Progenitor cell of endocrine pancreas (in vitro differentiated cells): ENCODE data around the gene PSEN2. TPM values are rescaled to one million over a fixed set of nuclear protein-coding genes. Genes with fewer than 3 reads are reported as not detected.

Experiments used
- DNase-seq: peaks from one replicate; pipeline ENCODE4 v3.0.0; 2021; ENCODE audit warnings: low spot score; ENCODE audit not compliant: unreplicated experiment
- H3K27ac Mint-ChIP-seq: 2 replicates; pipeline ENCODE4 v1.8.0; 2021; ENCODE audit warnings: mild to moderate bottlenecking, moderate library complexity, mixed read lengths
- H3K27me3 Mint-ChIP-seq: 2 replicates; pipeline ENCODE4 v1.8.0; 2021; ENCODE audit warnings: mixed read lengths
- H3K36me3 Mint-ChIP-seq: 2 replicates; pipeline ENCODE4 v1.8.0; 2022; ENCODE audit warnings: mixed read lengths; ENCODE audit not compliant: insufficient read depth
- H3K4me1 Mint-ChIP-seq: 2 replicates; pipeline ENCODE4 v1.8.0; 2021; ENCODE audit warnings: low read depth, mixed read lengths
- H3K4me3 Mint-ChIP-seq: 2 replicates; pipeline ENCODE4 v1.8.0; 2021; ENCODE audit warnings: low read depth, mild to moderate bottlenecking, moderate library complexity, mixed read lengths
- H3K9me3 Mint-ChIP-seq: 2 replicates; pipeline ENCODE4 v1.8.0; 2021; ENCODE audit warnings: low read depth, mixed read lengths
- CTCF ChIP-seq: fragments of 200-600 bp; sonication (generic); IDR thresholded peaks from one replicate; pipeline ENCODE4 v1.5.0; 2021; ENCODE audit warnings: antibody characterized with exemption, mild to moderate bottlenecking; ENCODE audit not compliant: unreplicated experiment
- total RNA-seq: library from RNA; stranded (reverse); gene quantifications from 2 replicates; pipeline ENCODE4 v1.2.1, GENCODE V29; 2021

The PSEN2 gene
- total RNA-seq, 1 donor from 2014 or later, result 27.5 TPM

- no peak overlapping the region for H3K4me3 Mint-ChIP-seq
- no peaks in the 10 kb centered on the region for H3K4me1 Mint-ChIP-seq
- no peak for TF ChIP-seq CTCF
- no peak for DNase-seq
- peaks cover 4% of the 10 kb centered on the region for H3K36me3 Mint-ChIP-seq
- no peaks in the 10 kb centered on the region for H3K9me3 Mint-ChIP-seq
- no peak overlapping the region for H3K27ac Mint-ChIP-seq
- H3K27me3 Mint-ChIP-seq, result no peaks in the 10 kb centered on the region
Observed at GRCh38 chr1:226908419-226908818, 38.0 kb downstream of the PSEN2 start.

- Mint-ChIP-seq H3K27ac (no peak overlapping the region), H3K4me3 (no peak overlapping the region), H3K4me1 (no peaks in the 10 kb centered on the region), H3K9me3 (no peaks in the 10 kb centered on the region), H3K36me3 (peaks cover 4% of the 10 kb centered on the region), H3K27me3 (no peaks in the 10 kb centered on the region)
- no peak for TF ChIP-seq CTCF
- no peak for DNase-seq
Observed at GRCh38 chr1:226908913-226909312, 38.5 kb downstream of the PSEN2 start.

GRCh38 chr1:226912587-226913176 lies 42.3 kb downstream of the PSEN2 start:
- Mint-ChIP-seq H3K36me3 (peaks cover 2% of the 10 kb centered on the region), H3K4me1 (no peaks in the 10 kb centered on the region), H3K27ac (no peak overlapping the region), H3K4me3 (no peak overlapping the region), H3K9me3 (no peaks in the 10 kb centered on the region), H3K27me3 (no peaks in the 10 kb centered on the region)
- TF ChIP-seq CTCF, result peak; percentile 80
- DNase-seq, result peak; percentile 58

GRCh38 chr1:226915672-226915995 lies 45.2 kb downstream of the PSEN2 start:
- no peaks in the 10 kb centered on the region for H3K4me1 Mint-ChIP-seq
- H3K4me3 Mint-ChIP-seq, result no peak overlapping the region
- no peaks in the 10 kb centered on the region for H3K9me3 Mint-ChIP-seq
- DNase-seq, result no peak
- H3K27me3 Mint-ChIP-seq, result no peaks in the 10 kb centered on the region
- no peak overlapping the region for H3K27ac Mint-ChIP-seq
- TF ChIP-seq CTCF, result no peak
- H3K36me3 Mint-ChIP-seq, result no peaks in the 10 kb centered on the region

- no peaks in the 10 kb centered on the region for H3K27me3 Mint-ChIP-seq
- H3K4me3 Mint-ChIP-seq, result no peak overlapping the region
- no peaks in the 10 kb centered on the region for H3K4me1 Mint-ChIP-seq
- no peak for DNase-seq
- TF ChIP-seq CTCF, result no peak
- H3K27ac Mint-ChIP-seq, result no peak overlapping the region
- no peaks in the 10 kb centered on the region for H3K36me3 Mint-ChIP-seq
- H3K9me3 Mint-ChIP-seq, result no peaks in the 10 kb centered on the region
Observed at GRCh38 chr1:226916497-226916896, 46.1 kb downstream of the PSEN2 start.
